Measurements from ENCODE around the gene GUCA2A.

- TF ChIP-seq L3MBTL2 (conservative IDR thresholded peaks at IDR 0.05) (no peak), SUZ12 (IDR thresholded peaks at IDR 0.05) (no peak), SP1 (IDR thresholded peaks at IDR 0.05) (no peak), NFRKB (IDR thresholded peaks at IDR 0.05) (no peak), FOXM1 (IDR thresholded peaks at IDR 0.05; ENCODE audit: borderline replicate concordance) (no peak), BHLHE40 (IDR thresholded peaks at IDR 0.05; ENCODE audit: borderline replicate concordance) (no peak), FOXA1 (IDR thresholded peaks at IDR 0.05) (no peak), ARNT (IDR thresholded peaks at IDR 0.05) (no peak), ELF4 (IDR thresholded peaks at IDR 0.05) (no peak), FOXK2 (IDR thresholded peaks at IDR 0.05) (no peak), TARDBP (IDR thresholded peaks at IDR 0.05) (no peak), HDGF (IDR thresholded peaks at IDR 0.05; ENCODE audit: borderline replicate concordance) (no peak)
These were observed 33.7 kb upstream of the GUCA2A start for GRCh38 chr1:42198251-42198650.
